PC-3 (cell line): Measurements from ENCODE around the gene SAMD11.

Experiments used
- EZH2 ChIP-seq: fragments of 300-600 bp; sonication (generic); IDR thresholded peaks from one replicate; pipeline ENCODE4 v1.6.1; 2017; ENCODE audit warnings: antibody characterized with exemption, mild to moderate bottlenecking, low read length; ENCODE audit not compliant: unreplicated experiment
- EZH2phosphoT487 ChIP-seq: fragments of 300-600 bp; sonication (generic); IDR thresholded peaks from 2 replicates; pipeline ENCODE4 v1.6.1; 2018; ENCODE audit warnings: mild to moderate bottlenecking, antibody characterized with exemption, low read length, borderline replicate concordance
- TF ChIP-seq, protein P1 (sequence below): fragments of 300-600 bp; sonication (generic); conservative IDR thresholded peaks from 2 replicates; pipeline ENCODE4 v1.5.1; 2017; ENCODE audit warnings: antibody characterized with exemption, low read depth, mild to moderate bottlenecking, low read length

DNA sequence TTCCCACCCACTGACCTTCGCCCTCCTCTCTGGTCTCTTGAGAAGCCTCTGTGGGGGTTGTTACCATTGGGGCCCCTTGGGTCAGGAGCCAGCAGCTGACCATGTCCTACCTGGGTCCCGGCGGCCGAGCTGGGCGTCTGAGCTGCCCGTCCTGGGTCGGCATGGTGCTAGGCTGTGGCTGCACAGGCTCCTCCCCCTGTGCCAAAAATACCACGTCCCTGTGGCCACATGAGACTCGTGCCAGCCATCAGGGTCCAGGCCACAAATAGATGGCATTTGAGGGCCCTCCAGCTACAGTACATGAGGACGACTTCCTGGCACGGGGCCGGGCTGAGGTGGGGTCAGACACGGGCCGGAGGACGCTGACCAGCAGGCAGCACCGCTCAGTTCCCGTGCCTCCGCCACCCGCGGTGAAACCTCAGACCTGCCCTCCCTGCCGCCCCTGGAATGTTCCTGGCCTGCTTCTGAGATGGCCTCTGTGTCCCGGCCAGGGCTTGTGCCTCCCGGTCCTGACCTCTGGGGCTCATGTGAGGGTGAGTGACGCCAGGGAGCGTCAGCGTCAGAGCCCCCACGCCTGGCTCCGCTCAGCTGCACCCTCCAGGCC is 58.3 kb downstream of the SAMD11 start, which contains the start of gene PERM1:
- TF ChIP-seq, protein P1, sequence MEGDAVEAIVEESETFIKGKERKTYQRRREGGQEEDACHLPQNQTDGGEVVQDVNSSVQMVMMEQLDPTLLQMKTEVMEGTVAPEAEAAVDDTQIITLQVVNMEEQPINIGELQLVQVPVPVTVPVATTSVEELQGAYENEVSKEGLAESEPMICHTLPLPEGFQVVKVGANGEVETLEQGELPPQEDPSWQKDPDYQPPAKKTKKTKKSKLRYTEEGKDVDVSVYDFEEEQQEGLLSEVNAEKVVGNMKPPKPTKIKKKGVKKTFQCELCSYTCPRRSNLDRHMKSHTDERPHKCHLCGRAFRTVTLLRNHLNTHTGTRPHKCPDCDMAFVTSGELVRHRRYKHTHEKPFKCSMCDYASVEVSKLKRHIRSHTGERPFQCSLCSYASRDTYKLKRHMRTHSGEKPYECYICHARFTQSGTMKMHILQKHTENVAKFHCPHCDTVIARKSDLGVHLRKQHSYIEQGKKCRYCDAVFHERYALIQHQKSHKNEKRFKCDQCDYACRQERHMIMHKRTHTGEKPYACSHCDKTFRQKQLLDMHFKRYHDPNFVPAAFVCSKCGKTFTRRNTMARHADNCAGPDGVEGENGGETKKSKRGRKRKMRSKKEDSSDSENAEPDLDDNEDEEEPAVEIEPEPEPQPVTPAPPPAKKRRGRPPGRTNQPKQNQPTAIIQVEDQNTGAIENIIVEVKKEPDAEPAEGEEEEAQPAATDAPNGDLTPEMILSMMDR, result no peak
- TF ChIP-seq EZH2 (no peak), EZH2phosphoT487 (no peak)
